NCI-H526 treated with DMSO at 0.1 percent for 48 hours (cell line): ENCODE measurements around the gene ONECUT1.

Experiments
- DNase-seq: peaks from one replicate; lab custom pipeline; 2025; lab: John Stamatoyannopoulos, UW

ONECUT1 gene

DNA sequence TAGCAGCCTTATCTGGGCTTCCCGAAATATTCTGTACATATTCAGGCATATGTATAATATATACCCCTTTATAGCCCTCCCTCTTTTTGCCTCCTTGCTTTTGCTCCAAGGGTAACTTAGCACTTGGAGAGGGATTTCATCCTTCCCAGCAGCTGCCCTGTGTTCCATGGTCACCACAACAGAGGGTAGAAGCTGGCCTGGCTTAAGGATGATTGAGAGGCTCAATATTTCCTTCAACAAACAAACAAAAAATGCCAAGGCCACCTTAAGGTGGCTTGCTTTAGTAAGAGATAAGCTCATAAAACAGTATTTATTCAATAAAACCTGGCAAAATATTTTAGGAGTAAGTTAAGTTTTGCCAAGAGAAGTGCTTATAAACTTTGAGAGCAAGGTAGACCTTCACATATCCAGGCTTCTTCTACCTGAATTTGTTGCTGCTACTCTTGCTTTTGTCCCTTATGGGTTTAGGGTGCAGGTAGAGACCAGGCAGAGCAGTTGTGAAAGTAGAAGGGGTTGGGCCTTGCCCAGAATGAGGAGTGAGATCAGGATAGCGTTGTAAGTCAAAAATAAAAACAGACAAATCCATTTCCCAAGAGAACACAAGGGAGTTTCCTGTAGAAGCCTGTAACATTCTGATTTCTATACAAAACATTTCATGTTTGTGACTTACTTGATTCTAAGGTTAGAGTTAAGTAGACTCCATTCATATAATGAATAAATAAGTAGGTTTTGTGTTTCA is 58.2 kb downstream of the ONECUT1 start:
- no peak for DNase-seq

DNA sequence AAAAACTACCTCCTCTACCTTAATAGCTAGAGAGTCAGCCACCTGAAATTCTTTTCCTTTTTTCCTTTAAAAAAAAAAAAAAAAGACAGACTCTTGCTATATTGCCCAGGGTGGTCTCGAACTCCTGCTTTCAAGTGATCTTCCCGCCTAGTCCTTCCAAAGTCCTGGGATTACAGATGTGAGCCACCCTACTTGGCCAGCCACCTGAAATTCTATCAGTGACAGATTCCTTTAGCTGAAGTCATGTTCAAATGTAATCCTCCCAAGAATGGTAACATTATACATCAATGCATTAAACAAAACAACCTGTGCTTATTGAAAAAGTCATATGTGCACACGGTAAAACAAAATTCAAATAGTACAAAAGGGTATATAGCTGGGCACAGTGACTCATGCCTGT is 59.1 kb downstream of the ONECUT1 start:
- no peak for DNase-seq

DNA sequence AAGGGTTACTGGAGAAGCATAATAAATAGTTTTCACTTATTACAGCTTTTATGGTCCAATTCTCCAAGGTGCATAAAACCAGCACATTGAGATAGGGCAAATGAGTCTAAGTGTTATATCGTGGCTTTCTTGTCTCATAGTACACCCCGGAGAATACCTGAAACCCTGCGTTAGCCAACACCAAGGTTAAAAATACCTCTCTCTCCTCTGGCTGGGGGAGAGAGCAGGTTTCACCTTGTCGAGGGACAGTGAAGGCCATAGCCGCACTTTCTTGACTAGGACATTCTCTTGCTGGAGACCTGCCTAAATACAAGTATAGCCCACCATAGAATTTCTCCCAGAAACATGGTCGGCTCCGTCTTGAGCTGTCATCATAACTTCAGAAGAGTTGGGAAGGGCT is 59.5 kb downstream of the ONECUT1 start:
- DNase-seq: no peak

DNA sequence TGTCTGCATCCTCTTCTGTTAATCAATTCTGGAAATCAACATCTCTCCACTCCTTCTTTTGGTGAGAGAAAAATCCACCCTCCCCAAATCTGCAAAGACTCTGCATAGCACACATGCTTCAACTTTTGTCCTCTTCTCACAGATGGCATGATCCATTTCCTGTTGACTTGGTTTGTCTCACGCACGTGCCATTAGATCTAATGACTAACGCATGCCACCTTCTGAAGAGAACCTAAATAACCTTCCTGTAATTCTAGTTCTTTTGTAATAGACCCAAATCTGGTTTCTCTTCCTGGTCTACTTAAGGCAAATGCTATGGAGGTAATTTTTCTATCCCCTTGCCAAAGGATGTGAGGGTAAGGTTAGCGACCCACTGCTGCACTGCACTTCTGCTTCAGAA is 60.0 kb downstream of the ONECUT1 start:
- no peak for DNase-seq

DNA sequence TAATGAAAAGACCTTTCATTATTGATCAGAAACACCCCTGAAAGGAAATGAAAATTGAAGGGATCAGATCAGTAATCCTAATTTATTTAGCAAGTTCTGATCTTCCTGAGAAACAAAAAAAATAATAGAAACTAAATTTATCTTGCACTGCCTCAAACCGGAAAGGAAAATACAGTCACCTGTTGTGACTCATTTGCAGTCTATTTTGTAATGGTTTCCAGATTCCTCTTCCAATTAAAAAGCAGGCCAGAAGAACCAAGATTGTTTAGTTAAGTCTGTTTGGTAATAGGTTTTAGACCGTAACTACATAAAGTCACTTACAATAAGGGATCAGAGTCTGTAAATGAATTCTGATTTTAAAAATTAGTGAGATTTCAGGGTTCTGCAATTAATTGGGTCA is 61.2 kb downstream of the ONECUT1 start:
- no peak for DNase-seq

DNA sequence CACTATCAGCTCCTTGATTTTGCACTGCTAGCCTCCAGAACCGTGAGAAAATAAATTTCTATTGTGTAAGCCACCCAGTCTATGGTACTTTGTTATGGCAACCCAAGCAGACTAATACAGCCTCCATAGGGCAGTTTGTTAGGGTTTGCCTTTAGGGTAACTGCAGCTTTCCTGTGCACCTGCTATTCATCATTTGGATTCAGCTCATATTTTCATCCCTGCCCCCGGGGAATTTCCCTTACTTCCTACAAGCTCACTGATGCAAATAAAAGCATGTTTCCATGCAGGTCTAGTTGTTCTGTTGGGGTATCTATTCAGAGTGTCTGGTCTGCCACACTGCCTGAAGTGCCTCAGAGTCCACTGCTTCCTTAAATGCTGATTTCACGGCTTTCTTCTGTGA is 62.3 kb downstream of the ONECUT1 start:
- DNase-seq: peak; percentile 76

DNA sequence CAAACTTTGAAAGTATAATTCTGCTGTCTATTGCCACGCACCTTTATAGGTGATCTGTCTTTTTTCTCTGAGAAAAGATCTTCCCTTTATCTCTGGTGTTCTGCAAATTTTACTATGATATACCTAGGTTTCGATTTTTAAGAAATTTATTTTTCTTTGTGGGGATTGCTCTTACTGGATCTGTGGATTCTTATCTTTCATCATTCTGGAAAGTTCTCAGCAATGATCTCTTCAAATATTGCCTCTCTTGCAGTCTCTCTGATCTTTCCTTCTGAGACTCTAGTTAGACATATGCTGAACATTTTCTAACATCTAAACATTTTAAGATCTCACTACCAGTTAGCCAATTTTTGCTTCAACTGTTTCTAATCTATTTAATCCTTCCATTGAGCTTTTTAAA is 63.9 kb downstream of the ONECUT1 start:
- DNase-seq: no peak

DNA sequence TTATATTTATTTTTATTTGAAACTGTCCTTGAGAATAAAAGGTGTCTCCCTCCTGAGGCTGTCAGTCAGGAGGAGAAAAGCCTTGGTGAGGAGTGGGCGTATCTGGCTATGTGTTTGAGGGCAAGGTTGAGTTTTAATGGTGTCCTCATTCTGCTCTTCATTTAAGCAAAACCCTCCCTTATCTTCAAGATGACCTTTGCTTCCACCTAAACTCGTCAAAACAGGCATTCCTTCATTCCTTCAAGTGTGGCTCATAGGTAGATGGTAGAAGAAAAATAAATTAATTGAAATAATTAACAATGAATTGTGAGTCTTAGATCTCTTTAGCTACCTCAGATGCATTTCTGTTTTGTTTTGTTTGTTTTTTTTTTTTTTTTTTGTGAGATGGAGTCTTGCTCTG is 71.6 kb downstream of the ONECUT1 start:
- DNase-seq: no peak

DNA sequence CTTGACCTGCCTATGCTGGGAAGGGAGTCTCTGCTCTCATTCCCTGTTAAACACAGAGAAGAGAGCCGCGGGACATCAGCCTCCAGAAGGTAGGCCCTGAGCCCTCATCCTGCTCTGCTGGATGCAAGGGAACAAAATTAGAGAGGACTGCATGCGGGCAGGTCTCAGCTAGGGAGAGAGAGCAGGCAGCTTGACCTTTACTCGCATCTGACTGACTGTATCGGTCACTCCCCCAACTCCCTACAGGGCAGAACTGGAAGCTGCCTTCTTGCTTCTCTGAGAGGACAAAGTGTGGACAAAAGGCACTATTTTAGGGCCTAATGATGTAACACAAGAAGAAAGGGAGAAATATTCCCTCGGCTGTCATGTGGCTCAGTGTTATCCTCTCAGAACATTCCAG is 72.2 kb downstream of the ONECUT1 start:
- DNase-seq: no peak

DNA sequence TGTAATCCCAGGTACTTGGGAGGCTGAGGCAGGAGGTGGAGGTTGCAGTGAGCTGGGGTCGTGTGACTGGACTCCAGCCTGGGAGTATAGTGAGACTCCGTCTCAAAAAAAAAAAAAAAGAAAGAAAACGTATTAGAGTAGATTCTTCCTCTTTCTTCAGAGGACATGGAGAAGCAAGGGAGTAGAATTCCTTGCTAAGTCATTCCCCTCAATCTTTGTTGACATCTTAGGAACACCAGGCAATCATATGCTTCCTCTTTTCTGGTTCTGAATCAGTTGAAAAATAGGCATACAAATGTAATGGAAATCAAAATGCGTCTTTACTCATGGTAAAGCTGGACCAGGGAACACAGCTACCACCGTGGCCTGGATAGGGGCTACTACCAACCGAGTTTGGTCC is 72.7 kb downstream of the ONECUT1 start:
- DNase-seq: no peak

DNA sequence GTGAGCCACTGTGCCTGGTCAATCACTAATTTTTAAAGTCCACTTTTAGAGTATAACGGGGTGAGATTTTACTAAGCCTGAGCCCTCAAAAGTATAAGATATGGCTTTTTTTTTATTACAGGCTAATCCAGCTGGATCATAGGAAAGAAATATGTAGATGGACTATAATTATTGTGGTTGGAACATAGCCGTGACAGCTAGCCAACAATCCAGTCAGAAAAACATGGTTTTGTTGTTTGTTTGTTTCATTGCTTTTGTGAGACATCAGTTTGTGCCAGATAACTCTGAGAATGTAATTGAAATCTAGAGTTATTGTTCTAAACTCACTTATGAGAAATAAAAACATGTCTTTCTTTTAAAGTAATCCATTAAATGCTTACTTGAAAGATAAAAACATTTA is 73.6 kb downstream of the ONECUT1 start:
- no peak for DNase-seq

DNA sequence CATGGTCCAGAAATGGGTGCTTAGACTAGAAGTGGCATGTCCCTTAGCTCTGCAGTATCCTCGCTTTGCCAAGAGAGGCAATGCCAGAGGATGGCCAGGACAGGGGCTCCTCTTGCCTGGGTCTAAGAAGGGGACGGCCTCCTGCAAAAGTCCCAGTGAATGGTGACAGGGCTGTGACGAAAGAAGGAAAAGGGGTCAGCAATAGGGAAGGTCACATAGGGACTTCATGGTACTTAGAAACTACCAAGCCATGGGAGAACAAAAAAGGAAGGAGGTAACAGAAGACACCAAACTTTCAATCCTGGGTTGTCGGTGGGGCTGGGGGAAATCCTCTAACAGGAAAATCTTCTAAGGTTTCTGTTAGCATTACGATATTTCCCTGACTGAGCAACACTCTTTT is 74.7 kb downstream of the ONECUT1 start:
- no peak for DNase-seq

DNA sequence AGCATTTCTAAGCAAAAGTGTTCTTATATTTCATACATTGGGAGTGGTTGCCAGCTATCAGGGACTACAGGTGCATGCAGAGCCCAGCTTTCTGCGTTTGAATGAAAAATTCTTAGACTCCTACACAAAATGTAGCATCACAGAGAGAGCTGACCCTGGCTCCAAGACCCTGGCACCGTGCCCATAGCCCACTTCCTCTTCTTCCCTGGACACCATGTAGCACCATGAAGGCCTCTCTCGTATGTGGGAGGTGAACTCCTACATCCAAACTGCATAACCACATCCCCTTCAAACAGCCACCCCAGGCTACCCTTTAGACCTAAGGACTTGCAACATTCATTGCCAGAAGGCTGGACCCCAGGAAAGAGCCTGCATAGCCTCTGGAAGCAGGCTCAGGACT is 75.2 kb downstream of the ONECUT1 start:
- no peak for DNase-seq

DNA sequence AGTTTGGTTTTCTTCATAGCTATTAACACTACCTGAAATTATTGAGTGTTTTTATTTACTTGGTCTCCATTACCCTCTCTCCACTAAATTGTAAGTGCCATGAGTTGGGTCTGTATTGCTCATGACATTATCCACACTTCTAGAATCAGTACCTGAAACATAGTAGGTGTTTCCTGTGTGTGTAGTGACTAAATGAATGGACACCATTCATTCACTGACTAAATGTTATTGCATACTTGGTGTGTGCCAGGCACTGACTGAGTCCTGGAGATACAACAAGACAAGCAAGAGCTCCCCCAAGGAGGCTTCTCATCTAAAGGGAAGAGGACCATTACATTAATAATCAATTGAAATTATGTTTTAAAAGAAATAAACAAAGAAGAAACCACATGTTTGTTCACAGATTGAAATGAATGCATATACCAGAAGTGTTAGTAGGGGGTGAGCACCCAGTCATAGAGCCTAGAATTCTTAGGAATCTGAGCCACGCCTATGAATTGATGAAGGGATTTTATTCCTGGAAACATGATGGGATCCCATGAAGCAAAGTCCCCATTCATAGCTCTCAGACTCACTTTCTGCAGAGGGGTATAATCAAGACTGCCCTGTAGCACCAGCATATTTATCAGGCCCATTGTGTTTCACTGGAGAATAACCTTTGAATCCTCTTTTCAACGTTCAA is 79.3 kb downstream of the ONECUT1 start:
- DNase-seq: no peak

DNA sequence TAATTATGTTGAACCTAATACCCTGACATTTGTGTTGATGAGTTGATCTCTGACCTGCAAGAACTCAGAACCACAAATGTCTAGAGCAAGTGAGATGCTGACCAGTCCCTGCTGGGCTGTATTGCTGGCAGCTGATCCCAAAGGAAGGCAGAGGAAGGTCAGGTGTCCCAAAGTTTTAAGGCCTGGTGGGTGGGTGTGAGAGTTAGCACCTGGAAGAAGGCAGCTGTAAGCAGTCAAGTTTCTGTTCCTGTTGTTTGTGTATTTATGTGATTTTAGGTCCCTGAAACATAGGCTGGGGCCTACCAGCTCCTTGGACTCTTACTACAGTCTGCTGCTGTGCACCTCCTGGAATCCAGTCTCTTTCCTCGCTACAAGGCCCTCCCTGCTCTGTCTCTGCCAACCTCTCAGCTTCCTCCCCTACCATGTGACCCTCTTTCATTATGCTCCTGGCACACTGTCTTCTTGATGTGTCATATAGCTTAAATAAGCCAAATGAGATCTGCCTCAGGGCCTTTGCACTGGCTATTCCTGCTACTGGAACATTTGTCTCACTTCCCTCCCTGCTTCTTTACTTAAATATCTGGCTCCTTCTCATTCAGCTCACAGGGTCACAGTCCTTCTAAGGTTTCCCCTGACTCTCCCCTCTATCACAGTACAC is 80.0 kb downstream of the ONECUT1 start:
- no peak for DNase-seq

DNA sequence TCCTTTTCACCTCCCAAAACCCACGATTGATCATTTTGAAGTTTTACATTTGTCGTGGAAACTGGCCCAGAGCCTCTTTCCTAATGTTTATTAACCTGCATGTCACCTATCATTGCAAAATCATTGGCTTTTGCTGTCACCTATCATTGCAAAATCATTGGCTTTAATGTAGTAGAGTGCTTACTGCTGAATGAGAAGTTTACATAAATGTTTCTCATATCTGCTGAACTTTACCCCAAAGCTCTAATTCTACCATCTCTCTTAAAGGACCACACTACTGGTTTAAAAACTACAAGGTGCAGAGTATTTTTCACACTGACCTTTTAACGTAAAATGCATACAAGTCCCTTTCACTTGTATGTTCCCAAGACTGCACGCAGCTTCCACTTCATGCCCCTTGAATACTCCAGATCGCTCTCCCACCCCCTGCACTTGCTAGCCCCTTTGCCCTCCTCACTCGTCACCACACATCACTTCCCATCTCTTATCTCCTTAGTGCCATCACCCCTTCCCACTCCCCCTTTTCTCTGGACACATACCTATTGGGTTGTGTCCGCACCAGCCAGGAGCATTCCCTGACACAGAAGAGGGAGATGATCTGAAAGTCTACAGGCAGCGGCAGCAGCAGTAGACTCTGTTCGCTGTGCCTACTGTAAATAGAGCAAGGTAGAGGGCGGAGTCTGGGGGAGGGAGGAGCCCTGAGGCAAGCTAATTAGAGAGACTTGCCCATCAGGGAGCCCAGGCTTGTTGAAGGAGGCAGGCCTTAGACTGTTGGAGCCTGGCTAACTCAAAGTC is 80.8 kb downstream of the ONECUT1 start:
- DNase-seq: peak; percentile 8
